Type B pancreatic cell (in vitro differentiated cells): Measurements from ENCODE around the gene ORM1. TPM values are rescaled to one million over a fixed set of nuclear protein-coding genes. Genes with fewer than 3 reads are reported as not detected.
A peak's percentile ranks its signal among the peaks of the same experiment; 100 is the strongest.

Source experiments
- DNase-seq: peaks from one replicate; pipeline ENCODE4 v3.0.0; 2021; ENCODE audit warnings: mixed read lengths; ENCODE audit not compliant: unreplicated experiment; ENCODE audit errors: extremely low spot score
- H3K27ac Mint-ChIP-seq: 2 replicates; pipeline ENCODE4 v1.8.0; 2021; ENCODE audit warnings: mild to moderate bottlenecking, mixed read lengths
- H3K27me3 Mint-ChIP-seq: 2 replicates; pipeline ENCODE4 v1.8.0; 2021; ENCODE audit warnings: mixed read lengths
- H3K36me3 Mint-ChIP-seq: 2 replicates; pipeline ENCODE4 v1.8.0; 2021; ENCODE audit warnings: mixed read lengths
- H3K4me1 Mint-ChIP-seq: one replicate; pipeline ENCODE4 v1.8.0; 2021; ENCODE audit warnings: mixed read lengths; ENCODE audit not compliant: unreplicated experiment
- H3K4me3 Mint-ChIP-seq: 2 replicates; pipeline ENCODE4 v1.8.0; 2021; ENCODE audit warnings: mild to moderate bottlenecking, mixed read lengths
- H3K9me3 Mint-ChIP-seq: 2 replicates; pipeline ENCODE4 v1.8.0; 2021; ENCODE audit warnings: mixed read lengths
- total RNA-seq: library from RNA; stranded (reverse); gene quantifications from 2 replicates; pipeline ENCODE4 v1.2.1, GENCODE V29; 2021; ENCODE audit warnings: low replicate concordance
- TF ChIP-seq, protein P1 (sequence below): fragments of 200-600 bp; sonication (generic); conservative IDR thresholded peaks from 2 replicates; pipeline ENCODE4 v1.5.0; 2021; ENCODE audit warnings: antibody characterized with exemption, mild to moderate bottlenecking

Gene ORM1
- total RNA-seq, 1 donor from 2014 or later: 0.65 TPM

GRCh38 chr9:114339130-114339908 is 16.4 kb downstream of the ORM1 start:
- Mint-ChIP-seq H3K9me3 (no peaks in the 10 kb centered on the region), H3K27ac (no peak overlapping the region), H3K4me3 (no peak overlapping the region), H3K36me3 (peaks cover 10% of the 10 kb centered on the region), H3K4me1 (no peaks in the 10 kb centered on the region), H3K27me3 (no peaks in the 10 kb centered on the region)
- TF ChIP-seq, protein P1, sequence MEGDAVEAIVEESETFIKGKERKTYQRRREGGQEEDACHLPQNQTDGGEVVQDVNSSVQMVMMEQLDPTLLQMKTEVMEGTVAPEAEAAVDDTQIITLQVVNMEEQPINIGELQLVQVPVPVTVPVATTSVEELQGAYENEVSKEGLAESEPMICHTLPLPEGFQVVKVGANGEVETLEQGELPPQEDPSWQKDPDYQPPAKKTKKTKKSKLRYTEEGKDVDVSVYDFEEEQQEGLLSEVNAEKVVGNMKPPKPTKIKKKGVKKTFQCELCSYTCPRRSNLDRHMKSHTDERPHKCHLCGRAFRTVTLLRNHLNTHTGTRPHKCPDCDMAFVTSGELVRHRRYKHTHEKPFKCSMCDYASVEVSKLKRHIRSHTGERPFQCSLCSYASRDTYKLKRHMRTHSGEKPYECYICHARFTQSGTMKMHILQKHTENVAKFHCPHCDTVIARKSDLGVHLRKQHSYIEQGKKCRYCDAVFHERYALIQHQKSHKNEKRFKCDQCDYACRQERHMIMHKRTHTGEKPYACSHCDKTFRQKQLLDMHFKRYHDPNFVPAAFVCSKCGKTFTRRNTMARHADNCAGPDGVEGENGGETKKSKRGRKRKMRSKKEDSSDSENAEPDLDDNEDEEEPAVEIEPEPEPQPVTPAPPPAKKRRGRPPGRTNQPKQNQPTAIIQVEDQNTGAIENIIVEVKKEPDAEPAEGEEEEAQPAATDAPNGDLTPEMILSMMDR: peak; percentile 86
- DNase-seq: no peak

- Mint-ChIP-seq H3K9me3 (no peaks in the 10 kb centered on the region), H3K27ac (no peak overlapping the region), H3K4me1 (no peaks in the 10 kb centered on the region), H3K27me3 (no peaks in the 10 kb centered on the region), H3K4me3 (no peak overlapping the region), H3K36me3 (peaks cover 16% of the 10 kb centered on the region)
- TF ChIP-seq, protein P1: no peak
- no peak for DNase-seq
These were observed 18.4 kb downstream of the ORM1 start for GRCh38 chr9:114341152-114341830.

DNA sequence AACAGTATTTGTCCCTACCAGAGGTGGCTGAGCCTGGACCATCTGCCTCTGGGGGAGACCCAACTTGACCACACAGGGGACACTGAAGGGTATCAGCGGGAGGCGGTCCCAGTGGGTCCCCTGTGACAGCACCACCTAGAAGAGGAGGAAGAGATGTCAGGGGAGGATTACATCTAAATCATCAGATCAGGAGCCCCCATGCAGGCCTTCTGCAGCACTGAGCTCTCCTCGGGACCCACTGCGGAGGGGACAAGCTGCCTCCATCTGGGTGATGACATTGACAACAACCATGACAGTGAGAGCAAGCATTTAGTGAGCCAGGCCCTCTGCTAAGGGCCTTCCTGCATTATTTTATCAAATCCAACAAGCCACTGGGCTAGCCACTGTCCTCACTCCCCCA is 19.1 kb downstream of the ORM1 start:
- H3K36me3 Mint-ChIP-seq: peaks cover 16% of the 10 kb centered on the region
- H3K4me3 Mint-ChIP-seq: no peak overlapping the region
- H3K9me3 Mint-ChIP-seq: no peaks in the 10 kb centered on the region
- no peaks in the 10 kb centered on the region for H3K4me1 Mint-ChIP-seq
- no peaks in the 10 kb centered on the region for H3K27me3 Mint-ChIP-seq
- TF ChIP-seq, protein P1: no peak
- no peak for DNase-seq
- no peak overlapping the region for H3K27ac Mint-ChIP-seq

DNA sequence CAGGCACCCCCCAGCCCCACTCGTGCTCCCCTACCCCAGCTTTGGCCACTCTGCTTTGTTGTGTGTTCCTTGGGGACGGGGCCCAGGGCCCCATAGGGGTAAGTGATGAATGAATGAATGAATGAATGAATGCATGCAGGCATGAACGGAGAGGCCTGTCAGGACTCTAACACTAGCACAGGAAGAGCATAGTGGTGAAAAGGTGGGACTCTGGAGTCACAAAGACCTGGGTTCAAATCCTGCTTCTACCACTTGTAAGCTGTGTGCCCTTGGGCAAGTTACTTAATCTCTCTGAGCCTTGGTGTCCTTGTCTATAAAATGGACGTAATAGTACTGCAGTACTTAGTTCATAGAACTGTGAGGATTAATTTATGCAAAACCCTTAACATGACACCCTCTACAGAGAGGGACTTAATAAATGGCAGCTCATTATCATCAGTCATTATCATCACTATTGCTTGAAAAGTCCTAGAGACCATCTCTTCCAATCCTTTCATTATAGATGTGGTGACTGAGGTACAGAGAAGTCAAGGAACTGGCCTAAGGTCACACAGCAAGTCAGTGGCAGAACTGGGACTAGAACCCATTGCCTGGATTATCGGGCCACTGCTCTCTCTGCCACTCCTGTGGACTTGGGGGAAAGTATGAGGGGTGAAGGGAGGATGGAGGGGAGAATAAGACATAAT is 20.0 kb downstream of the ORM1 start:
- no peak for DNase-seq
- Mint-ChIP-seq H3K27me3 (no peaks in the 10 kb centered on the region), H3K27ac (no peak overlapping the region), H3K4me3 (no peak overlapping the region), H3K9me3 (no peaks in the 10 kb centered on the region), H3K36me3 (peaks cover 16% of the 10 kb centered on the region), H3K4me1 (no peaks in the 10 kb centered on the region)
- TF ChIP-seq, protein P1: no peak

DNA sequence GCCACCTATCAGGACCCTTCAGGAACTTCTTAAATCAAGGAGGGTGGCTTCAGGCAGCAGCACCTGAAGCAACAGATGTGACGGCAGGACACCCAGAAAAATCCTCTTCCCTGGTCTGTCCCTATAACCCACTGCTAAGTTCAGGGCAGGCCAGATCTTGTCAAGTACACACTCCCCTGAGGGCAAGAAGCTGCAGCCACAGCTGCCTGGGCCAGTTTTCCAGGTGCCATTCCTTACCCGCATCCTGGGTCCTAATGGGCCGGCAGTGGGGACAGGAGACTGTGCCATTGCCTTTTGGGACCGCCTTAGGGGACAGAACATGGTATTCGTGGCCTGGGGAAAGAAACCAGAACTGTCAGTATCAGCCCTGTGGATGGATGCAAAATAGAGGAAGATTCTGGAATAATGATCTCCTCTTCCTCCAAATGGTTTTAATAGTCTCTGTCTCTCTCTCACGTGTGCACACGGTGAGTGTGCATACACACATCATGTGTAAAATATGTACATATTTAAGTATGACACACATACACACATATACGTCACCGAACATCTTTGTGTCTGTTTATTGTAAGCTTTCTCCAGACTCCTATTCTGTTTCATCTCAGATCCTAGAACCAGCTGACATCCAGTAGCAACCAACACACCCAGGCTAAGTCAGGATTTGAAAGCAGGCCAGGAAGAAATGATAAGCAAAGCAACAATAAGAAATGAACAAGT is 20.7 kb downstream of the ORM1 start:
- TF ChIP-seq, protein P1: no peak
- no peak overlapping the region for H3K4me3 Mint-ChIP-seq
- H3K4me1 Mint-ChIP-seq: no peaks in the 10 kb centered on the region
- DNase-seq: no peak
- no peaks in the 10 kb centered on the region for H3K27me3 Mint-ChIP-seq
- H3K27ac Mint-ChIP-seq: no peak overlapping the region
- no peaks in the 10 kb centered on the region for H3K9me3 Mint-ChIP-seq
- H3K36me3 Mint-ChIP-seq: peaks cover 16% of the 10 kb centered on the region
